ENCODE results near the gene EXTL2.
"Not testable (repeated sequence)": the region's sequence is repeated elsewhere in the genome, so short reads cannot be mapped to it uniquely, and the experiment has no call there.

Gene EXTL2, protein sequence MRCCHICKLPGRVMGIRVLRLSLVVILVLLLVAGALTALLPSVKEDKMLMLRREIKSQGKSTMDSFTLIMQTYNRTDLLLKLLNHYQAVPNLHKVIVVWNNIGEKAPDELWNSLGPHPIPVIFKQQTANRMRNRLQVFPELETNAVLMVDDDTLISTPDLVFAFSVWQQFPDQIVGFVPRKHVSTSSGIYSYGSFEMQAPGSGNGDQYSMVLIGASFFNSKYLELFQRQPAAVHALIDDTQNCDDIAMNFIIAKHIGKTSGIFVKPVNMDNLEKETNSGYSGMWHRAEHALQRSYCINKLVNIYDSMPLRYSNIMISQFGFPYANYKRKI

DNA sequence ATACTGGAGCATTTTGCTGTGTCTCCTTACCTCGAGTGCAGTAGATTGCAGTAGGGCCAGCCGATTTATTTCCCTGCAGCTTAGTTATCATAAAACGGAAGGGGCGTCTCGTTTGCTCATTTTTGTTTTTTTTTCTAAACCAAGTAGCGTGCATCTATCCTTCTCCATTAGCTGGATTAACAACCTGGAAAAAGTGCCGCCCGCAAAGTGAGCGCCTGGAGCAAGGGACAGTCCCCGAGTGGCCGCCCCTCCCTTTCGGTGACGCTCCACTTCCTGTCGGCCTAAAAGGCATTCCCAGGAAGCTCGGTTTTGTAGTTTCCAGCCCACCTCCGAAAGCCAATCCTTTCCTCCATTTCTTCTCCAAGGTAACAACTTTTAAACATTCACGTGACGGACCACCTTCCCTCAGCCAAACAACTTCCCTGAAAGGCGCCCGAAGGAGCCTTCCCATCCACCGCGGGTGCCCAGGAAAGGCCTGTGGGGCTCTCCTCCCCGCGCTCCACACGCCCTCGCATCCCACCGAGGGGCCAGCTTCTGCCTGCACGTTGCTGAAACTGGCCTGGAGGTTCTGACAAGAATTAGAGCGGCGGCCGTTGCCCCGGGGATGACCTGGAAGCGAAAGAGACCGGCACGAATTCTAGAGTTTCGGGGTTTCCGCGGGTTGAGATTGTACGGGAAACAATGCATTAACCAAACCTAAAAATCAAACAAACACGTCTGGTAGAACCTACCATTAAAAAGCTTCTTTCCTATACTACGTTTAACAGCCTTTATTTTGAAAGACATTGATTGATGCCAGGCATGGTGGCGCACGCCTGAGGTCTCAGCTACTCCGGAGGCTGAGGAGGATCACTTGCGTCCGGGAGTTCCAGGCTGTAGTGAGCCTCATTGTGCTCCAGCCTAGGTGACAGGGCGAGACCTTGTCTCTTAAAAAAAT lies at the start of gene EXTL2:
Gene EXTL2 (minus strand): TSS at position 240 of the 937 bp plus-strand sequence. CDS start 6,085 bp downstream, outside the sequence.
- DNase-seq = peak; percentile 90

DNA sequence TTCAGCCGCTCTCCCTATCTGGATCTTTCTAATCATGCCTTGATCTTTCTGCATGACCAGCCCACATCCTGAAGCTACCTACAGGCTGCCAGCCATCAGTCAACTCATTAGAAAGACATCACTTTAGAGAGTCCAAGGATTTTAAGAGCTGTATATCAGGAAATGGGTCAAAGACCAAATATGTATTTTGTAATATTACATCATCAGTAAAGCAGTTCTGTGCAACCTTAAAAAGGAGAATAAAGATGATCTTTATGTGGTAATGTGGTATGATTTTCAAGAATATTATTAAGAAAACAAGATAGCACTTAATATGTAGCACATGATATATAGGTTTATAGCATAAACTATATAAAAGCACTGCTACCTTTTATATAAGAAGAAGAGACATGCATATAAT lies 48.9 kb upstream of the EXTL2 start:
- DNase-seq = no peak

DNA sequence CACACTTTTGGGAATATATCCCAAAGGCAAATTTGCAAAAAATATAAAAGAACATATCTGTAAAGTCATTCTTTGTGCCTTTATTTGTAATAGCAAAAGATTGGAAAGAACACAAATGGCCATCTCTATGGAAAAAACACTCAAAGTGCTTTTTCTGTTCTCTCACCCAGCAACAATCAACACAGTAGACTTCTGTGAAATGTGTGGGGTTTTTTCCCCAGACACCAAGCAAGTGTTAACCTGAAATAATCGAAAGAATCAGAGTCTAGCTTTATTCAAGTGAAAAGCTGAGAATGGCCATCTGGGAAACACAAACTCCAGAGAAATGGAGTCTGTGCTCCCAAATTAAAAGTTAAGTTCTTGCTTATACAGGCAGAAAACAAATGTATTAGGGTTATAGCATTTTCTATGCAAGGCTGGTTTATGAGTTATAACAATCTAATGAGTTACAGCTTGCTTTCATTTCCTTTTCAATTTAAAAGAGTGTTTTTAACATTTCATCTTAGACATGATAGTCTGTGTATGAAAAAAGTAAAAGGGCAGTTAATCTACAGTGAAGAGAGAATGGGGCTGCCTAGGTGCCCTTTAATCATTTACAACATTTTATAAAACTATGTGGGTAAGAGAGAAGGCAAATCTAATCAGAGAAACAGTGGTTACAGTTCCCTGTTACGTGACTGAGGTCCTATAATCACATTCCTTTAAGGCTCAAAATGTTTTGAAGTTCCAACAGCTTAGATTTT lies 47.8 kb upstream of the EXTL2 start:
- DNase-seq = no peak

DNA sequence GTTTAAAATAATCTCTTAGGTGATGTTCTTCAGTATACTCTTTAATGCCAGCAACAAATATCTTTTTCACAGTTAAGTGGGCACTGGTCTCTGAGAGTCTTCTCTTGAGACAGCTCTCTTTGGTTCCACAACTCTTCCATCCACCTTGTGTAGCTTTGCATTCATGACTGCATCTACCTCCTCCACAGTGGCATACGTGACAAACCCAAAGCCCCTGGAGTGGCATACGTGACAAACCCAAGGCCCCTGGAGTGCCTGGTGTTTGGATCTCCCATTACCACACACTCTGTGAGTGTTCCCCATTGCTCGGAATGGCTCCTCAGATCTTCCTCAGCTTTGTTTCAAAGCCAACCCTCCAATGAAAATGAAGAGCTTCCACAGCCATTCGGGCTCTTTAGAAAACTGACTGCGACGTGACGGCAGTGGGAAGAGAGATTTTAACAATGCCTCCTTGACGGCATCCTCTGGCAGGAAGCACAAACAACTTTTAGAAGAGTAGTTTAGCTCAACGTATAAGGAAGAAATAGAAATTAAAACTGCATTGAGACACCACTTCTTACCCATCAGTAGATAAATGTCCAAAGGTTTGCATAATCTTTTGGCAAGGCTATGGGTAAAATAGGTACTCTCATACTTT lies 47.1 kb upstream of the EXTL2 start:
- no peak for DNase-seq

DNA sequence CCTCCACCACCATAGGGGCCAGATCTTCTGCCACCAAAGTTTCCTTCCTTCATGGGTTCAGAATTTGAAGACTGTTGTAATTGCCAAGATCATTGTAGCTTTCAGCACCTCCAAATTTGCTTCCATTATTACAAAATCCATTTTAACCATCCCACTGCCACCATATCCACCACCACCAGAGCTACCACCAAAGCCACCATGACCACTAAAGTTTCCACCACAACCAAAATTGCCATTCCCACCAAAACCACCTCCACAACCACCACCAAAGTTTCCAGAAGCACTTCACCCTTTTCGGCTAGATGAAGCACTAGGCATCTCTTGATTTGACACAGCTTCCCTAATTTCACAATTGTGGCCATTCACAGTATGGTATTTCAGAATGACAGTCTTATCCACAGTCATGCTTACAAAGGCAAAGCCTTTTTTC lies 46.5 kb upstream of the EXTL2 start:
- DNase-seq = no peak

DNA sequence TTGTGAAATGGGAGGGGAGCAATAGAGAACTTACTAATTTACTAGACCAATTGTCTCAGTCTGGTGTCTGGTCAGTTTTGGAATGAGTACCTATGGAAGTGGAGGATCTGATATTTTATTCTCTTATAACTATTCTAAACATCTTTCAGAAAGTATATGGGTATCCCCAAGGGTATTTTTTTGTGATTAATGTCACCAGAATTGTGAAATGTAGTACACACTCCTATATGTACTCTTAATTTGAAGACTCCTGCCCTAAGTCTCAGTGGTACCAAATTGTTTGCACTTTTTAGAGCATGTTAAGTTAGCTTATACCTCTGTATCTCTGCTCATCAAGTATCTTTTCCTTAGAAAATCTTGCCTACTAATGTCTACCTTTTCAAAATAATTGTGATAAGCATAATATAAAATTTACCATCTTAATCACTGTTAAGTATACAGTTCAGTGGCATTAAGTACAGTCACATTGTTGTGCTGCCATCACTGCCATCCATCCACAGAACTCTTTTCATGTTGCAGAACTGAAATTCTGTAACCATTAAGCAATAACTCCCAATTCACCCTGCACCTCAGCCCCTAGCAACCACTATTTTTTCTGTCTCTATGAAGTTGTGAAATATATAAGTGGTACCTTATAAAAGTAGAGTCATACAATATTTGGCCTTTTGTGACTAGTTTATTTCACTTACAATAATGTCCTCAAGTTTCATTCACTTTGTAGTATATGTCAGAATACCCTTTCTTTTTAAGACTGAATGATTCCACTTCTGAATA lies 41.7 kb upstream of the EXTL2 start:
- no peak for DNase-seq

DNA sequence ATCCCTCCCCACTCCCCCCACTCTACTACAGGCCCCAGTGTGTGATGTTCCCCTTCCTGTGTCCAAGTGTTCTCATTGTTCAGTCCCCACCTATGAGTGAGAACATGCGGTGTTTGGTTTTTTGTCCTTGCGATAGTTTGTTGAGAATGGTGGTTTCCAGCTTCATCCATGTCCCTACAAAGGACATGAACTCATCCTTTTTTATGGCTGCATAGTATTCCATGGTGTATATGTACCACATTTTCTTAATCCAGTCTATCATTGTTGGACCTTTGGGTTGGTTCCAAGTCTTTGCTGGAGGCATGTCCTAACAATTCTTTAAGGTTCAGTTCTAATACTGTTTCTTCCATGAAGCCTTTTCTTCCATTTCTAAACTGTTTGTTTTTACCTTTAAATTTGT lies 38.9 kb upstream of the EXTL2 start:
- DNase-seq = not testable (repeated sequence)

DNA sequence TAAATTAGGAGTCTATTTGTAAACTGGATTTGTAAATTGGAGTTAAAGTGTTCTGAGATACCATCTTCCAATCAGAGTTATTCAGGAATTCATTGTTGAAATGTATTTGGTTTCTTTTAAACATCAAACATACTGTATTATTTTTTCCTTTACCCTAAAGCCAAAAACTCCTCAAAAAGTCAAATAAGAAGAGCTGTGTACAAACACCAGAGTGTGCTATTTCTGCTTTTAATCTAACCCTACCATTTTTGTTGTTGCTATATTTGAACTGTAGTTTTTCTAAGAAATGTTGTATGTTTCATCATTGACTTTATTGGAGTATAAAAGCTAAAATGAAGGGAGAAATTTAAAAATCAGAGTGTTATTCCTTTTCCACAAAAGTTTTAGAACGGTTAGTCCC lies 37.1 kb upstream of the EXTL2 start:
- DNase-seq = no peak

DNA sequence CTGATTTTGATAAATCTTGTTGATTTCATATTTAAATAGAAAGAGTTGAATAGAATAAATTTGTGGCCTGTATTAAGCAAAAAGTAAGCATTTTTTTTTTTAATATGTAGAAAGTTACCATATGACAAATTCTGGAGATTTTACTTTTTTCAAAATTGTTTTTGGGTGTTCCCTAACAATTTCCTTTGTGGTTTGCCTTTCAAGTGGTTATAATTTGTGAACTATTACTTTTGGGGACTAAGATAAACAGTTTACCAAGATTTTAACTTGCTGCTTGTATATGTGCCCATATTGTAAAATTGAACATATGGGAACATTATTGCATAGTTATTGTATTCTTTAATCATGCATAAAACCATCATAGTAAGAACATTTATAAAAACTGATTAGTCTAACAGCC lies 35.9 kb upstream of the EXTL2 start:
- no peak for DNase-seq

DNA sequence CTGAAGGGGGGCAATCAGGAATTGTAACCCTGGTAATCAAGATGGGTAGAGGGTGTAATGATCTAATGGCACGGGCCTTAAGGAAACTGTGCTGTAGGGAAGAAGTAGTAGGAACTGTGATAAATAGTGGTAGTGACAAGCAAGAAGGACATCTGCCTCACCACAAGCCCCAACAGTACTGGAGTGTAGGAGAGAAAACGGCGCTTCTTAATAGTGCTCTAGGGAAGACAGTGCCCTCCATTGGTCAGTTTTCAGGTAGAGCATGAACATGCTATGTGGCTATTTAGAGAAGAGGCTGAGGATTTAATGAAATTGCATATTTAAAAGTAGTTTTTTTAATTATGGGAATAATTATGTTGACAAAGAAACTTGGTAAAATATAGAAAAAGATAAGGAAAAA lies 33.5 kb upstream of the EXTL2 start:
- DNase-seq = no peak

DNA sequence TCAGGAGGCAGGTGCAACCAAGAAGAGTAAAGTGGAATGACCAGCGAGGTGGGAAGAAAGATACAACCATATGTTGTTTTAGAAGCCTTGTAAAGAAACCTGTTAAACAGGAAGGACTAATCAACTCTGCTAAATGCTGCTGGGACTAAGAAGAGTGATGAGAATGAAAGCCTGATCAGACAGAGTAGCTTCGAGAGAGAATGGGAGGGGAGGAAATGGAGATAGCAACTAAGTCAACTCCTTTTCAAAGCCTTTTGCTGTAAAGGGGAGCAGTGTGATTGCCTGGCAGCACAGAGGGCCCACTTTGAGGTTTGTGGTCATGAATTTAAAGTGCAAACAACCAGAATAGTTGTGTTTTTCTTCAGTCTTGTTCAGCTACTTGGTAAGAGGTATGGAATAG lies 32.6 kb upstream of the EXTL2 start:
- DNase-seq = no peak

DNA sequence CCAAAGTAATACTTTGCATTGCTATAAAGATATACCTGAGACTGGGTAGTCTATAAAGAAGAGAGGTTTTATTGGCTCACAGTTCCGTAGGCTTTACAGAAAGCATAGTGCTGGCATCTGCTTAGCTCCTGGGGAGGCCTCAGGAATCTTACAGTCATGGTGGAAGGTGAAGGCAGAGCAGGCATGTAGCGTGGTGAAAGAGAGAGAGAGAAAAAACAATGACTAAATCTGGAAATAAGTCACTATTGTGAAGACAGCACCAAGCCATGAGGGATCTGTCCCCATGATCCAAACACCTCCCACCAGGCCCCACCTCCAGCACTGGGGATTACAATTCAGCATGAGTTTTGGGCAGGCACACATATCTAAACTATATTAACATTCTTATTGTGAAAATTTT lies 31.6 kb upstream of the EXTL2 start:
- DNase-seq = no peak

DNA sequence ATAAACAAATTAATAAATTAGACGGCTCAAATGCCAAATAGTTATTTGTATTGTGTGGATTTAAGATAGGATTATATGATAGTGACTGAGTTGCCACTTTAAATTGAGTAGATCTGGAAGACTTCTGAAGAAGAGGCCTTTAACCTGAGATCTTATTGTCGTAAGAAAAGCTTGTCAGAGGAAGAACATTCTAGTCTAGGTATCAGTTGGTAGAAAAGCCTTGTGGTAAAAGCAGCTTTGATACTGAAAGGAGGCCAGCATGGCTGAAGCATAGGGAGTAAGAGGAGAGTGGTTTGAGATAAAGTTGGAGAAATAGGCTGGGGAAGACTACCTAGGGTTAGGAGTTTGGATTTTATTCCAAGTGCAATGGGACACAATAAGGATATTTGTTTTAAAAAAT lies 30.3 kb upstream of the EXTL2 start:
- DNase-seq = no peak

DNA sequence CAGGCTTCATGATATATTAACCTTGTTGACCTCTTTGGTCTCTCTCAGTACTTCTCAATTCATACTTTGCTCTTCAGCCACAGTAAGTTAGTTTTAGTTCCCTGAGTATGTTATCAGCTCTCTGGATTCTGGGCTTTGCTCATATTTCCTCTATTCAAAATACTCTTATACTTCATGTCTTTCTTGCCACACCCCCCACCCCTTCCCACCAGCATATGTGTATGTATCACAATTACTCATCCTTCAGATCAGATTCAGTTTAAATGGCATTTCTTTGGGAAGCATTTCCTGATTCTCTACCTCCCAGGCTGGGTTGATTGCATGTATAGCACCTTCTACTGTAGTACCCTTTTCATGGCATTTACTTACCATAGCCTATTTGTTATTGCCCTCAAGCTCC lies 29.6 kb upstream of the EXTL2 start:
- no peak for DNase-seq

DNA sequence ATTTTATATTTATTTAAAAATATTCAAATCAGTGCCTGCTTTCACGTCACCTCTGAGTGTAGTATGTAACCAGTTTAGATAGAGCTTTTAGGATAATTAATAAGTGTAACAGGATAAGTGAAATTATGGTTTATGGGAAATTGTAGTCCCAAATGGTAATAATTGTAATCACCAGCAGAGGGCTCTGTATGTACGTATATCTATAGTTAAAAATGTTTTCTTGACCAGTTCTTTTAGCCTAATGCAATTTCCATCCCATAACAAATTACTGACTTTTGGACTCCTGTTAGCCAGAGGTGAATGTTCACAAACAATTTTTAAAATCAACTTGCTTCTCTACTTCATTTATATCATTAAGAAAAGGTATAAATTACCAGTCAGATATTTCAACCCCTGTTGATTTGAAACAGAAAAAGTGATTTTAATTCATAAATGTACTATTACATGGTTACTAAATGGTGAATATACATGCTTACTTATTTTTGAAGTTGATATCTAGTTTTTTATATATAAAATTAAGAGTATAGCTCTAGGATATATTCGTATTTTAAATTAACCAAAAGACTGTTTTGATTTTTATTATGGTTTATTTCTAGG lies 26.6 kb upstream of the EXTL2 start:
- DNase-seq = no peak

DNA sequence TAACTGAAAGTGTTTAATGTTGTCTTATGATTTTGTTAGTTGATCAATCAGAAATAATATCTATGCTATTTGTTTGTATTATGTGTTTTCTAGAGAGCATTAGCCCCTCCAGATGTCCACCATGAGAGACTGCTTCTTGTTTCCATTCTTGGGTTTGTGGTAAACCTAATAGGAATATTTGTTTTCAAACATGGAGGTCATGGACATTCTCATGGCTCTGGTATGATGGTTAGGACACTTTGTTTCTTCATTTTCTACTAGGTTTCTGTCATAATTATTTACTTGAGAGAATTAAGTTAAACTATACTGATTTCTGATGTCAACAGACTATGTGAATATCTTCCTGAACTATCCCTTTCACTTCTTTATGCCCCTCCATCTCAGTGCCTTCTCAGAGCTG lies 17.4 kb upstream of the EXTL2 start:
- no peak for DNase-seq

DNA sequence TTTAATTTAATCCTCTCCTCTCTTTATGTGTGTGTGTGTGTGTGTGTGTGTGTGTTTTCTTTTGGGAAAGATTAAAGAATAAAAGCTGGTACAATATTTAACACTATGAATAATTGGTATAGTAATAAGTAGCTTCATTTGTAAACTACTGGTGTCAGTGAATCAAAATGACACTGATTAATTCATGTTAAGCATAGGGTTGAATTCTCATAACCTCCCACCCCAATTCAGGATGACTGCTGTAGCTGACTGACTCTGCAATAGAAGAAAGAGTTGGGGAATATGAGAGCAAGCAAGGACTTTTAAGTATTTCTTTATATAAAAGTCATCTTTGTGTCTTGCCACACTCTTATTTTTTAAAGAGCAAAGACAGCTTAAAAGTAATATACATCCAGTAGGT lies 14.4 kb upstream of the EXTL2 start:
- no peak for DNase-seq

DNA sequence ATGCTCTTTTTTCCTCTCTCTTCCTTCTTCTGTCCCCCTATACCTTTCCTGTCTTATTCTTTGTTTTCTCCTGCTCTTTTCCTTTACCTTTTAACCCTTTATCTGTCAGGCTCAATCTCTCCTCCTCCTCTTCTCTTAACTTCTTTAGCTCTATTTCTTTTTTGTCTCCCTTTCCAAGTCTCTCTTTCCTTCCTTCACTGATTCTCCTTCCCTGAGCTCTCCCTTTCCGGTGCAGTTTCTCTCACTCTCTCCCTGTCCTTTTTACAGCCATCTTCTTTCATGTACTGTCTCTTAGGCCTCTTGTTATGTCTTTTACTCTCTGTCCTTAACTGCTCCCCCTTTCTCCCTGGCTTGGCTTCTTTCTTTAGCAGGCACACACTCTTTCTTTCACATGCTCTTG lies 13.2 kb upstream of the EXTL2 start:
- no peak for DNase-seq

DNA sequence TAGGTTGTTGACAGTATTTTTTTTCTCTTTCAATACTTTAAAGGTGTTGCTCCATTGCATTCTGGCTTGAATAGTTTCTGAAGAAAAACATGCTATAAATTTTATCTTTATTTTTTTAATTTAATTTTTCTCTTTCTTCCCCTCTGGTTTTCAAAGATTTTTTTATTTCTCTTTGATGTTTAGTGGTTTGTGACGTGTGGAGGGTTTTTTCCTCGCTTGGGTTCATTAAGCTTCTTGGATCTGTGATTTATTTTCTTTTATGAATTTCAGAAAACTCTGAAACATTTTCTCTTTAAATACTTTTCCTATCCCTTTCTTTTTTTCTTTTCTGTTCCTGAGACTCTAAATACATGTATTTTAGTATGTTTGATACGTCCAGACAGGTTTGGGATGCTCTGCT lies 10.5 kb upstream of the EXTL2 start:
- no peak for DNase-seq

DNA sequence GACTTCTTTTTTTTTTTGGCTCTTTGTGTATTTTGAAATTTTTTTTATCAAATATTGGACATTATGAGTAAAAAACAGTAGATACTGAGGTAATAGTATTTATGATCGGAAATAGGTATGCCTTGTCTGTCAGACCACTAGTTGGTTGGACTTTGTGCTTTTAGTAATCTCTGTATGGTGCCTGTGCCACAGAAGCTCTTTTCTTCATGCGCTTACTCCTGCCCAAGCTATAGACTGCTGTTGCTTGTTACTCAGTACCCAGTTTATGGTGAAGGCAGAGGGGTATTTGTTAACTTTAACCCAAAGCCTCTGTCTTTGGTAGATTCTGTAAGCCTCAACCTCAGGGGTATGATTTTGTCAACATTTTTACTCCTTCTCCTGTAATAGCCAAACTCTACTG lies 9.9 kb upstream of the EXTL2 start:
- no peak for DNase-seq

DNA sequence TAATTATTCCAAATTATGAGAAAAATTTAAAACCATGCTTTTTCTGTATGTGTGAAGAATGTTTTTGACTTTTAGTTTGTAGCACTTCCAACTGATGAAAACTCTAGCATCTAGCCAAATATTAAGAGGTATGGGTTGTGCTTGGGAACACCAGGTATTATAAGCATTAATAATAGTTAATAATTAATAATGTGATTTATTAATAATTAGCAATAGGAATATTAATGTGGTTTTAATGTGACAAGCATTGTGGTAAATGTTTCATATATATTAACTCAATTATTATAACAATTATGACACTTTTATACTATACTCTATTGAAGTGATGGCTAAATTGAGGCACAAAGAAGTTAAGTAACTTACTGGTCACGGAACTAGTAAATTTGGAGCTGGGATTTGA lies 9.1 kb upstream of the EXTL2 start:
- no peak for DNase-seq

DNA sequence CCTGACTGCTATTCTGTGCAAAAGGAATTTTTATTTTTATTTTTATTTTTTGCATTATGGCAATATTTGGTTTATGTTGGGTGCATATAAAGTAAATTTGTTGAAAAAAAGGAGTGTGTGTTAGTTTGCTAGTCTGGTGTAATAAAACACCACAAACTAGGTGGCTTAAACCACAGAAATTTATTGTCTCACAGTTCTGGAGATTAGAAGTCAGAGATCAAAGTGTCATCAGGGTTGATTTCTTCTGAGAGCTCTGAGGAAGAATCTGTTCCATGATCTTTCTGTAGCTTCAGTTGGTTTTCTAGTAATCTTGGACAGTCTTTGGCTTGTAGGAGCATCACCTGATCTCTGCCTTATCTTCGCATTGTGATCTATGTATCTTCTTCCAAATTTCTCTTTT lies 7.7 kb upstream of the EXTL2 start:
- DNase-seq = no peak
